GM18499 (cell line): Measurements from ENCODE around the gene ARR3.
"Not testable (repeated sequence)": the region's sequence is repeated elsewhere in the genome, so short reads cannot be mapped to it uniquely, and the experiment has no call there.

Experiments used
- ATAC-seq: cut with Tn5 transposase; IDR thresholded peaks from one replicate; pipeline ENCODE4 v1.9.1; 2021; ENCODE audit warnings: moderate number of reproducible peaks; ENCODE audit not compliant: insufficient read depth, unreplicated experiment

ARR3 gene

DNA sequence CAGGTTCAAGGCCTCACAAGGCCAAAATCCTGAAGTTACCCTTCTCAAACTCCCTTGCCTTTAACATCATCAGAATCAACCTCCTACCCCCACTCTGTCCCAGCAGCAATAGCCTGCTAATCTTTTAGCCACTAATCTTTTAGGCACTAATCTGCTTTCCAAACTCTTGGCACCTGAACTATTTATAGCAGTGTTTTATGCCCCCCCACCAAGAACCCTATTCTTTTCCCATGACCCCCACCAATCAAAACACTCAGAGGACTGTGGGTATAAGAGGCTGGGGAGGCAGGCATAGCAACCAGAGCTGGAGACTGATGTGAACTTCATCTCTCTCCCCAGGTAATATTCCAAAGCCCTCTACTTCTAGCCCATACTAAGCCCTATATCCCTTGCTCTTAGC is at the start of gene ARR3:
TSS of gene ARR3 (plus strand) at position 301 of the 400 bp plus-strand sequence. CDS start 1,052 bp downstream, outside the sequence.
- no peak for ATAC-seq

- ATAC-seq, result no peak
Observed at GRCh38 chrX:70219938-70220764, 48.0 kb upstream of the ARR3 start.

DNA sequence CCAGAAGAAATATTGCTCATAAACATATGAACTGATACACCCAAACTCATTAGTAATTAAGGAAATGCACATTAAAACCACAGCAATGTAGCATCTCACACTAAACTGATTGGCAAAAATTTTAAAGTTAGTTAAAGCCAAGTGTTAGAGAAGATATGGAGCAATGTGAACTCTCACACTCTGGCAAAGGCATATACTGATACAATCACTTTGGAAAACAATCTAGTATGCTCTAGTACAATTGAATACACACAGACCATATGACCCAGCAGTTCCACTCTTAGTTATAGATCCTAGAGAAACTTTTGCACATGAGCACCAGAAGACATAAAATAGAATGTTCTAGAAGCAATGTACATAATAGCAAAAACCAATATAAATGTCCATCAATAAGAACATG is 42.1 kb upstream of the ARR3 start:
- ATAC-seq, result no peak

GRCh38 chrX:70226687-70227086 is 41.4 kb upstream of the ARR3 start:
- ATAC-seq, result no peak

DNA sequence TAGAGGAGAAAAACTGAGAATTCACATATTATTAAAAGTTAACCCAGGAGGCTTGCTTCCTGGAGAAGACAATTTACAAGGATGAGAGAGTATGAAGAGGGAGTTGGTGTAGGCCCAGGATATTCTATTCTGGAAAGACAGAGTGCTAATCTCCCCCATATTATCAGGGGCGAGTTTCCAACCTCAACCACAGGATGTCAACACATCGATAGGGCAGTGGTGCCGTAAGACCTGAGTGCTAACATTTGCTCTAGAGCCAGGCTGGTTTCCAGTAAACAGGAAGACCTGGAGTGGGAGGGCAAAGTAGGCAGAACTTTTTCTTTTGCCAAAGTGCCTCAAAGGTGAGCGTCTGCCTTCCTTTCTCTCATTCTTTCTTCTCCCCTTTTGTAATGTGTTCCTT is 36.5 kb upstream of the ARR3 start:
- no peak for ATAC-seq

DNA sequence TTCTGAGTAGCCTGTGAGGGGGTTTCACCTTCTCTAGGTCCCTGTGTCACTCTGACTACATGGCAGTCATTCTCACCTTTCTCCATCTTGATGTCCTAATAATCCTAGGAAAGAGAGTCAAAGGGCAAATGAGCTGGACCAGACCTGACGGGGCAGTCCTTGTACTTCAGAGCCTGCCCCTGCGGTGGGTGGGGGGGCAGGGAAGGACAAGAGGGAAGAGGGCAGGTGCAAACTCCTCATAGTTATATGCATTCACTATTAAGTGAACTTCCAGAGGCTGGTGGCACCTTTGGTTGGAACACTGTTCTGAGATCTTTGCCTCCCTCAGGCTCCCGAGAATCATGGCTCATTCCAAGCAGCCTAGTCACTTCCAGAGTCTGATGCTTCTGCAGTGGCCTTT is 33.8 kb upstream of the ARR3 start, which contains the start of gene AWAT1:
TSS of gene AWAT1 (plus strand) at position 301 of the 400 bp plus-strand sequence. CDS start at position 342, 41 bp downstream.
- ATAC-seq, result no peak

DNA sequence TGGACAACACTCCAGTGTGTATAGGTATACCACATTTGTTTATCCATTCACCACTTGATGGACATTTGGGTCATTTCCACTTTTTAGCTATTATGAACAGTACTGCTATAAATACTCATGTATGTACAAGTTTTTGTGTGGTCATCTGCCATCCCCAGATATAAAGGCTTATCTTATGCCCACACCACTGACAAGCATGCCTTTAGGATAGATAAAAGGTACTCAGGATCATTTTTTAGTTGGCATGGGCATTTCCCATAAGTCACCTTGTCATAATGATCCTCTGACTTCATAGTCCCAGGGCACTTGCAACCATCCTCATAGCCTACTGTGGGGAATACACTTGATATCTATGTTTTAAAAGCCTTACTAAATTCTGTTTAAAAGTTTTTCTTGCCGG is 27.4 kb upstream of the ARR3 start:
- ATAC-seq, result no peak

DNA sequence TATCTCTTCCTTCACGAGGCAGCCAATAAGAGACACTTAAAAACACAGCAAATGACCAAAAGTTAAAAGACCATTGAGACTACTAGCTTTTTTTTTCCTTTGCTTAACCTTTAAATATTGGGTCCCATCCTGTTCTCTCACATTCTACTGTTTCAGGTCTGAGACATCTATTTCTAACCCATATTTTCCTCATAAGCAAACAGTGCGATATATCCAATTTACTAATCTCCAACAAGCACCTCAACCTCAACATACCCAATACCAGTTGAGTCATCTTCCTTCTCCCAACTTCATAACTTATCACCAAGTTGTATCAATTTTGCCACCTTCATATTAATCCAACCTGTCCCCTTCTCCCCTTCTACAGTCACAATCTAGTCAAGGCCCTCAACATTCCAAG is 26.6 kb upstream of the ARR3 start:
- no peak for ATAC-seq

DNA sequence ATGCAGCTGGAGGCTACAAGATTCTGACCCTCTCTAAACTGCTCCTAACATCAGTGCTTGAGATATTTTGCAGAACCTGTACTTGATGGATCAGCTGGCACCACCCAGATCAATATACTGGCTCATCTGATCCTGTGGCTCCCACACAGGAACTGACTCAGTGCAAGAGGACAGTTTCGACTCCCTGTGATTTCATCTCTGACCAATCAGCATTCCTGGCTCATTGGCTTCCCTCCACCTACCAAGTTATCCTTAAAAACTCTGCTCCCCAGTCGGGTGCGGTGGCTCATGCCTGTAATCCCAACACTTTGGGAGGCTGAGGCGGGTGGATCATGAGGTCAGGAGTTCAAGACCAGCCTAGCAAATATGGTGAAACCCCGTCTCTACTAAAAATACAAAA is 24.5 kb upstream of the ARR3 start:
- not testable (repeated sequence) for ATAC-seq

- no peak for ATAC-seq
Observed at GRCh38 chrX:70244881-70245280, 23.3 kb upstream of the ARR3 start.

DNA sequence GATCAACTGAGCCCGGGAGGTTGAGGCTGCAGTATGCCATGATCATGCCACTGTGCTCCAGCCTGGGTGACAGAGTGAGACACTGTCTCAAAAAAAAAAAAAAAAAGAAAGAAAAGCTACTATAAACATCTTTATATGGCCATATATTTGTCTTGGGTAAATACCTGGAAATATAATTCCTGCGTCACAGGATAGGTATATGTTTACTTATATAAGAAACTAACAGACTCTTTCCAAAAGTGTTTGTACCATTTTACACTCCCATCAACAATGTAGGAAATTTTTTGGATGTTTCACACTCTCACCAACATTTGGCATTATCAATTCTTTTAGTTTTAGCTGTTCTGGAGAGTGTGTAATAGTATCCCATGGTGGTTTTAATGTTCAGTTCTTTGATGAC is 20.9 kb upstream of the ARR3 start:
- no peak for ATAC-seq

DNA sequence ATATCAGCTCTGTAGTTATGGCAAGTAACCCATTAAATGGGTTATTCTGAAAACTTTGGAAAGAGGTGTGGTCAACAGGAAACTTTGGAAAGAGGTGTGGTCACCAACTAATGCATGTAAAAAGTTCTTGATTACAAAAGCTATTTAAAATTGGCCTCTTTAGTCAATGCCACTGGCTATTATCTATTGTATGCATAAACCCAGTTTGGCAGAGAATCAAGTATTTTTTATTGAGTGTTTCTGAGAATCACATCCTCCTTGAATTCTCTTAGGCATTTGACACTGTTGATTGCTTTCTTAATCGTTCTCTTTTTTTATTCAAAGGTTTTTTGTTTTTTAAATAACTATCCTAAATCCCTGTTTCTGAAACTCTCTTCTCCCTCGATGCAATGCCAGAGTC is 15.6 kb upstream of the ARR3 start:
- no peak for ATAC-seq

DNA sequence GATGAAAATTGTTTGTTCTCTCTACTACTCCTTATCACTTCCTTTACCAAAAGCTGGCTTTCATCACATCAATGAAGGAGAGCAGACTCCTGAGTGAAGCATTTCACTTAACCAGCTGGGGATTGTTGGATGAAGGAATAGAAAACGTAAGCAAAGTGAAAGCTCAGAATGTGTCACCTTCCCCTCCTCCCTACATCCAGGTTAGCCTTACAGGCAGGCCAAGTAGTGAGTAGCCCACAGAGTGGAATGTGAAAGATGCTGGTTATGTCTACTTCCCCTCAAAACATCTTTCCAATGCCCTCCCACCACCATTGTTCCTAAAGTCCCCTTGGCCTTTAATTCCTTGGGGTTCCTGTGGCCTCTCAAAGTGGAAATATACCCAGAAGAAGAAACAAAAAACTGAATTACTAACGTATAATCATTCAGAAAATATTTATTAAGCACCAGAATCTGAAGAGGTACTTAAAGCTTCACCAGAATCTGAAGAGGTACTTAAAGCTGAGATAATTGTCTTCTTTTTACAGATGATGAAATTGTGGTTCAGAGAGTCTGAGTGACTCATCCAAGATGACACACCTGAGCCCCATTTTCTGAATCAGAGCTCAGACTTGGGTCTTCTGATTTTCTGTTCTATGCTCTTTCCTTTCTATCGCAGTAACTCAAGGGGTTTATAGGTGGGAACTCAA is 14.6 kb upstream of the ARR3 start:
- ATAC-seq, result no peak

GRCh38 chrX:70254063-70254400 is 14.1 kb upstream of the ARR3 start:
- ATAC-seq, result no peak

GRCh38 chrX:70254909-70255308 is 13.2 kb upstream of the ARR3 start:
- ATAC-seq, result no peak

DNA sequence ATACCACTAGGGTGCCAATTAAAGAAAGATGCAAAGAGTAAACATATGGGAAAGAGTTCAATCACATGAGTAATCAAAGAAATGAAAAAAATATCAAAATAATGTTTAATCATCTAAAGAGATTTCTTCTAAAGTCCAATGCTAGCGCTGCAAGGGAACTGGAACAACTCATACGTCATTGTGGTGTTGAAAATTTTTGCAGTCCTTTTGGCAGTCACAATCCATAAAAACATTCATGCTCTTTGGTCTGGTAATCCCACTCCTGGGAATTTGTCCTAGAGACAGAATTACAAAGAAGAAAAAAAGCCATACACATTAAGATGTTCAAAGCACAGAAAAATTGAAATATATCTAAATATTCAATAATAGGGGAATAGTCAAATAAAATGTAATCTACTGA is 12.7 kb upstream of the ARR3 start:
- ATAC-seq, result no peak

GRCh38 chrX:70257423-70258288 is 10.5 kb upstream of the ARR3 start:
- no peak for ATAC-seq

DNA sequence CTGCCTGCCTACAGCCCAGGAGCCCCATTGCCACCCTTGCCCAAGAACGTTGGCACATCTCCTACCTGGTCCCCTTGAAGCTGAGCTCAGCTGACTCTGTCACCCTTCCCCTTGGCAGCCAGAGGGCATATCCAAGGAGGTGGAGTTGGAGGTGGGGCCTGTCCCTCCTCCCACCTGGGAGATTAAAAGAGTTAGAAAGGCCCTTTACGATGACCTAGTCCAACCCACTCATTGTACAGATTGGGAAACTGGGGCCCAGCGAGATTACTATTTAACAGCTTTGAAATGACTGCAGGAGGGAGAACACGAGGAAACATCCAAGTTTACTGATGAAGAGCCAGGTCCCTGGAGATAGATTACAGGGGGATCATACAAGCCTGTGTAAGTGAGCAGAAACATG is 8.0 kb upstream of the ARR3 start, which contains the start of gene P2RY4:
TSS of gene P2RY4 (minus strand) at position 101 of the 400 bp plus-strand sequence. CDS start 580 bp downstream, outside the sequence.
- ATAC-seq, result no peak

GRCh38 chrX:70262952-70263567 is 5.1 kb upstream of the ARR3 start:
- no peak for ATAC-seq

- no peak for ATAC-seq
Observed at GRCh38 chrX:70264784-70265183, 3.4 kb upstream of the ARR3 start.
